DMS53 treated with DMSO at 0.1 percent for 48 hours (cell line): ENCODE data around the gene SLC9C1.
A peak's percentile ranks its signal among the peaks of the same experiment; 100 is the strongest.

Experiments
- DNase-seq: peaks from one replicate; lab custom pipeline; 2025; ENCODE audit not compliant: unreplicated experiment; lab: John Stamatoyannopoulos, UW

SLC9C1 gene

DNA sequence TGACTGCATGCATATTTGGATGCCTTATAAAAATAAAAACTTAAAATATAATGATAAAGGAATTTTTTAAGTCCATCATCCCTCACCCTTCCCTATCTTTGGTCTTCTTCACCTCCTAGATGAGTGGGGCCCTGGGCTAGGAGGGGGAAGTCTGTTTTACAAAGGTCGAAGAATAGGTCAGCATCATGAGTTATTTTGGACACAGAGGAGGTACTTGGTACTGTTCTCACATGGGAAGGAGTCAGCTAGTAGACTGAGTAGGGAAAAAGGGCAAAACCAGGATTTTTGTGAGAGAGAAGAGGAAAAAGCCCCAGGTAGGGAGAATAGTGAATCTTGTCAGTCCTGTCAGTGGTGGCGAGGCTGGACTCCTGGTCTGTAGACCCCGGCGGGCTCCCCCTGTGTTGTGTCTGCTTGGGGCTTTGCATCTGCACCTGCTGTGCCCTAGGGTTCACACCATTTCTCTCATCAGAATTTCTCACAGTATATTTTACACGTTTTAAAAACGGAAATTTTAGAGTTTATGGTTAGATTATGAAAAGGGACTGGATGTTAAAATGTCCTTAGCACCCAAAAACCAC is 178.1 kb downstream of the SLC9C1 start:
- no peak for DNase-seq

DNA sequence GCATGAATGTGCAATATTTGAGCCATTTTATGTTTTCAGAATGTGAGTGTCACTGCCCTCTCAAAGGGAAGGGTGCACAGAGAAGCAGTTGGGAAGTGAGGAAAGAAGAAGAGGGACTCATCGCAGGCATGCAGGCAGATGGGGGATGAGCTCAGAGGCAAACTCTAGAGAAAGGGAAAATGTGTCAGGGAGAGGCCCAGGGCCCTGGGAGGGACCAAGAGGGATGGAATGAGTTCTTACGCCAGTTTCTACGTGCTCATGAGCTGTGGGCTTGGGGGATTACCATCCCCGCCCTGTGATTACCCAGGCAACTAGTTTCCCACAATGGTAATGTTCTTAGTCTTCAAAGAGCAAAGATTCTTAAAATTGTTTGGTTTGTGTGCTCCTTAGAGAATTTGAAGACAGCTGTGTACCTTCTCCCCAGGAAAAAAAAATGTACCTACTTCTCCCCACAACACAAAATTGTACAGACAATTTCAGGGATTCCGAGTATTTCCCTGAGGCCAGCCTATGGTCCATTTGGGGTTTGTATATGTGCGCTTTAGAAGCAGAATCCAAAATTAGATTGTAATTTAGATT is 178.8 kb downstream of the SLC9C1 start:
- DNase-seq = no peak

DNA sequence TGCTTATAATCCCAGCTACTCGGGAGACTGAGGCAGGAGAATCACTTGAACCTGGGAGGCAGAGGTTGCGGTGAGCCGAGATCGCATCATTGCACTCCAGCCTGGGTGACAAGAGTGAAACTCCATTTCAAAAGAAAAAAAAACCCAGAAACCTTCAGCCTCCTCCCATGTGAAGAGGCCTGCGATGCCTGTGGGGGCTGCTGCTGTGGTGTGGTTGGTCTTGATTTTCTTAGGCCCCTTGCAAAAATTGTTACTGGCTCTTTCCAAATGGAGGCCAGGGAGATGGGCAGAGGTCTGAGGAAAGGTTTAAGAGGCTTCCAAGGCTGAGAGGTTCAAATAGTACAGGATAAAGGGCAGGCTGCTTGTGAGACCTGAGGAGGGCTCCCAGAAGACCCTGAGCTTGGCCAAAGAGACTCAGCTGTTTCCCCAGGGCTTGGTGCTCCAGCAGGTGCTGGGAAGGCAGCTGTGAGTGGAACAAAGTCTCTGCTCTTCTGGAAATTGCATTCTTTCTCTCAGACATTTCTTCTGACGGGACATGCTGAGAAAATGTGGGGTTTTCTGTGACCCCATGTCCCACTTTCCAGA is 179.3 kb downstream of the SLC9C1 start:
- no peak for DNase-seq

DNA sequence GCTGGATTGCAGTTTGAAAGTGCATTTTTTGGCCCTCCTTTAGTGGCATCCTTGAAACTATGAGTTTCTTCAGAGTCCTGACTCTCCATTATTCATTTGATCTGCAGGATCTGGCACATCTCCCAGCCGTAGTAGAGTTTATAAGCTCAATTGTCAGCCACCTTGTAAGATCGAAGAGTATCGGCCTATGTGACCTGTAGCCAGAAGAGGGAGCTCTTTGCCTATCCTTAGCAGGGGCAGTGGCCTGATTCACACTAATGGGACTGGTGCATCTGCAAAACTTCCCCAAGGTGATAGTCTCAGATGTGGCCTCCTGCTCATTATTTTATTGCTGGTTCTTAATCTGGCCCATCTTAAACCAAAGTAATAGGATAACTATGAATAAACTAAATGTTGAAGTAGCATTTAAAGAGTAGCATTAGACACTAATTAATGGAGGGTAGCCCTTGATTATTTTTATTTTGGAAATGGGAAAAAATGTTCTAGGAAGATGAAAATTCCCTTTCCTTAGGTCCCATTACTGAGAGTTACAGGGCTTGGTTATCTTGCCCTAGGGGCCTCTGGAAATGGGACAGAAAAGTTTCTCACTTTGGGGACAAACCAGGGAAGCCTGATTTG is 182.1 kb downstream of the SLC9C1 start:
- peak; percentile 21 for DNase-seq

DNA sequence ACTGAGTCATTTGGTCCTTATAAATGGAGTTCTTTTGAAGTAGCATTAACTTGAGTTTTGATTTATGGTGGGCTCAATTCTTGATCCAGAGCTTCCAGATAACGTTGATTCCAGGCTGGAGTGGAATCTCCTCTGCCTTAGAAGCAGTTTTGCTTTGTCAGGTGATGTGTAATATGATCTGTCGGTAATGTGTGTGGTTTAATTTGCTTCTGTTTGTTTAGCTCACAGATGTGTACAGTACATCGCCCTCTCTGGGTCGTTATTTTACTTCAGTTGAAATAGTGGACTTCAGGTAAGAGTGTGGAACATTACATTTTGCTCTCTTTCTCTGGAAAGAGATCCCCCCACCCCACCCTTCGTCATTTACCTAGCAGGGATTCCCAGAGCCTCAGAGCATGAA is 184.7 kb downstream of the SLC9C1 start:
- DNase-seq = peak; percentile 55

DNA sequence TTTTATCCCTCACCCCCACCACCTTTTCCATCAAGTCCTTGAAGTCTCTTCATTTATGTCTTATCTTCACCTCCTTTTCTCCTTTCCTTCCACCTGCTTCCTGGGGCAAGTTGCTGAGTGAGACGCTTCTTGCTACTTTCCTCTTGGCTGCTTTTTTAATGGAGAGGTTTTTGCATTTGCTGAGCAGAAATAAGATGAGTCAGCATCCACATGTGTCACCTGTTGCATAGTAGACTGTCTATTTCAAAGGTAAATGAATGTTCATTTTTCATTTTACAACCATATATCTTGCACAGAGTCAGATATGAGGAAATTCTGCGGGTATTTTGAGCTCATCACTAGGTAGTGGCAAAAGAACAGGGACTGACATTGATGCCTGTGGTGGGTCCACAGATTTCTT is 189.2 kb downstream of the SLC9C1 start:
- DNase-seq = no peak

DNA sequence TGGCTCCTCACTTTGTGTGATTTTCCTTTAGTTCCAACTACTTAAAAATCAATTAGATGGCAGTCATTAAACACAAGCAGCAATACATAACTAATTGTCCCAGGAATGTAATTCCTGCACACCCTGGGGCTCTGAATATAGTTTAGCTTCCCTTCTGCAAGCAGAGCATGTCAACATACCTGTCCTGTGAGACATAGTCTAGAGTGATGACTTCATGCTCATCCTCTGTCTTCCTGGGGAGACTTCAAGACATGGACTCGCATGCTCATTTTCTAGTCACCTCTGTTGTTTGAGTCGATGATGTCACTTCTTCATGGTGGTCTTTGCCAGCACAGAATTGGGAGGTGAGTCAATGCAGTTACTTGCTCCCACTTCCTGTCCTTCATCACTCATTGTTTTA is 192.1 kb downstream of the SLC9C1 start:
- DNase-seq = no peak

DNA sequence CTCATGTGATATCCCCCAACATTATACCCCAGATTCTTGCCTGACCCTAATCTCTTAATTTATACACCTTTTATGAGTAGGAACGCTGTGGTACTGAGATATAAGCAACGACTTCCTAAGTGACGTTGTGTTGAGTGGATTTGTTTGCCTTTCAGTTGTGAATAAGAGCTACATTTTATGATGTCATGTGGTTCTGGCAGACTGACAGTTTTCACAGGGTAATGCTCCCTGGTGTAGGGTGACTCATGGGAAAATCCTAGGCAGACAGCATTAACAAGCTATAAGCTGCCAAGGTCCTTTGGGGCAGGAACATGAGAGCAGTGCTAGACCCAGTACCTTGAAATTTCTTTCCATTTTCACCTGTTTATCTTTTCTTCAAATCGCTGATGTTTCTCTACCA is 196.6 kb downstream of the SLC9C1 start:
- DNase-seq = peak; percentile 93

DNA sequence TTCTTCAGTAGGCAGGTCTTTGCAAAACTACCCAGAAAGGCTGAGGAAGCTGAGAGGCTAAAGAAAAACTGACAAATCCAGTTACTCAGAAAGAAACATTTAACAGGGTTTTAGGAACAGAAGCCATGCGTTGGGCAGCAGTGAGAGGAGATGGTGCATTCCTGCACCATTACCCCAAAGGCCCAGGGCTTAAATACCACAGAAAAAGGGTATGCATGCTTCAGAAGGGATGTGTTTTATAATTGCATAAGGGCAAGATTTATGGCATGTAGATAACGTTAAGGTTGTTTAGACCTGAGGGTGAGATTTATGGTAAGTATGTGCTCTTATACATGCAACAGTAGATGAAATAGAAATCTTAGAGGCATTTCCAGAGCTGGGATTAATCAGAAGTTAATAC is 197.8 kb downstream of the SLC9C1 start:
- DNase-seq = no peak

DNA sequence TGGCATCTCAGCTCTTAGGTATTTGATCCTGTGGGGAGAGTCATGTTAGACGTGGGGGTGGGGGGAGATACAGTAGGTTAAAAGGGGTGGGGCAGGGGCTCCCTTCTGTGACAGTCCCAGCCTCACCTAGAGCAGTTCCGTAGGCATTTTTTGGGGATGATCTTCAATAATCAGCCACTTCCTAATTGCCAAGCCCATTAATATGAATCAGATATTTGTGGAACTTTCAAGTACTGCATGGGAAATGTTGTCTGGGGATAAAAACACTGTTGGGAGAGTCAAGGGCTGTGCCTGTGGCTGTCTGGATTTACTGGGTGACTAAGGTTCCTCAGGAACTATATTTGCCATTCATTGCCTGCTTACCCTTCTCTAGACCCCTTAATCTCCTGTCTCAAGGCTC is 198.3 kb downstream of the SLC9C1 start:
- no peak for DNase-seq

DNA sequence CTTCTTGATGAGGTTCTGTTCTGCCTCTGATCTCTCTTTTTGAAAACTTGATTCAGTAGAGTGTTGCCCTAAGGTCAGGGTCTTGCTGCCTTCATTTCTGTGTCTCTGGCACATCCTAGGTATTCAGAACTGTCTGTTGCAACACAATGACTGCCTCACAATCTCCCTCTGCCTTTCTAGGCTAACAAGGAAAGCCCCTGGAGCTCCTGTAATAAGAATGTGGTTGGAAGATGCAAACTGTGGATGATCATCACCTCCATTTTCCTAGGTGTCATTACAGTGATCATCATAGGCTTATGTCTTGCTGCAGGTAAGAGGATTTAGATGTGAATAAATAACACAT is 200.9 kb downstream of the SLC9C1 start:
- no peak for DNase-seq

DNA sequence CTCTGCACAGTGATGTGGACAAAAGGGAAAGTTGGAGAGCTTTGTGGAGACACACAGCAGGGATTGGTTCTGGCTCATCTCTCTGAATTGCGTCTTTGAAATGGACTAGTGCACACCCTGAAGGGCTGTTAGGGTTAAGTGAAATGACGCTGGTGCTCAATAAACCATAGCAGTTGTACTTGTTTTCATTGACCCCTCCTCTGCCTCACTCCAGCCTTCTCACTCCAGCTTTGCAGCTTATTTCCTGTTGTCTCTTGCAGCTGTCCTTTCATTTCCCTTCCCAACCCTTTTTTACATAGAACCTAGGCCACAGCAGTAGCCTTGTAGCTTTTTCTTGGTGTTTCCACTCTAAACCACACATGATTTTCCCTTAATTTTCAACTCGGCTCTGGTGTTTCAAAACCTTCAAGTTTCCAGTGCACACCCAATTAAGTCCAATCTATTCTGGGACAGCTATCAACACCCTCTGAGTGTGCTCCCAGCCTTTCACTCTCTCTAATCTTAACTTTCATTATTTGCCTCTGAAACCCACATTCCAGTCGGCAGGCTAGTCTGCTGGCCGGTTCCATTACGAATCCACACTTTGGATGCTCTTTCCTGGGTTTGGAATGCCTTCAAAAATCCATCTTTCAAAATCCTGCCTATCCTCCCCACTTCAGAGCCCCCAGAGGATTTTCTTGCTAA is 201.4 kb downstream of the SLC9C1 start:
- peak; percentile 71 for DNase-seq

DNA sequence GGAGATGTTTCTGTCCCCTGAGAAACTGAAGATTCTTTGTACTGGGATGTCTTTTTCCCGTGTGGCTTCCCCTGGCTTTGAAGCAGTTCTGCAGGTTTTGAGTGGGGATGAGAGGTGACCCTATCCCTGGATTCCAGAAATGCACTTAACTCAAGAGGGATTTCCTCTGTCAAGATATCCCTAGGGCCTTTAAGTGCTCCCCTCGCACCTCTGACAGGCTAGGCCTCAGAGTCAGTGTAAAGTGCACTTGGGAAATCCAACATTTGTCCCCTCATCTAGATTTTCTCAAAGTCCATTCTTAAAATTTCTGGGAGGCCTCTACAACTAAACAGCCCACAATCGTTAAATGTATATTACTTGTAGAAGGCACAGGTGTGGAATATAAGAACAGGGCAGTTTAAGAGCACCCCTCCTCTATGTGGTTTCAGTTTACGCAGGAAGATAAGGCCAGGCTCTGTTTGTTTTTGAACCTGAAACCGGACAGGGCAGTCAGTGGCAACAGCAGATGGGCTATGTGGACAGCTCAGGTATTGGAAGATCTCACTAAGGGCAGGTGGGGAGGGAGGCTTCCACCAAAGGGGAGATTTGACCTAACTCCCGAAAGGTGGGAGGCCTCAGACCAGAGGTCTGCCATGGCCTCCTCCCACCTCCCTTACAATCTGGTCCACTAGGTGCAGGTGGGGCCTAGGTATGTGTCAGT is 203.0 kb downstream of the SLC9C1 start:
- DNase-seq = peak; percentile 83
